WTC11 (cell line): ENCODE measurements around the gene KCND3.

Source experiments
- CTCF ChIP-seq: fragments of 200-600 bp; IDR thresholded peaks from 2 replicates; pipeline ENCODE4 v1.8.0; 2022; ENCODE audit warnings: antibody characterized with exemption
- ESRRA ChIP-seq: sonication (generic); formaldehyde crosslinking; IDR thresholded peaks from 2 replicates; pipeline ENCODE4 v1.8.1; 2022; ENCODE audit warnings: mild to moderate bottlenecking, missing genetic modification reagents, borderline replicate concordance
- IRF2 ChIP-seq: sonication (generic); formaldehyde crosslinking; IDR thresholded peaks from 2 replicates; pipeline ENCODE4 v1.8.0; 2022; ENCODE audit warnings: low read depth, missing genetic modification reagents, borderline replicate concordance
- PRDM15 ChIP-seq: sonication (generic); formaldehyde crosslinking; IDR thresholded peaks from 2 replicates; pipeline ENCODE4 v1.8.0; 2022; ENCODE audit warnings: missing genetic modification reagents
- RELA ChIP-seq: sonication (generic); formaldehyde crosslinking; IDR thresholded peaks from 2 replicates; pipeline ENCODE4 v1.8.1; 2022; ENCODE audit warnings: missing genetic modification reagents, mild to moderate bottlenecking, borderline replicate concordance
- SMAD3 ChIP-seq: sonication (generic); formaldehyde crosslinking; IDR thresholded peaks from 2 replicates; pipeline ENCODE4 v1.8.0; 2022; ENCODE audit warnings: missing genetic modification reagents, mild to moderate bottlenecking, borderline replicate concordance
- SMAD4 ChIP-seq: sonication (generic); formaldehyde crosslinking; IDR thresholded peaks from 2 replicates; pipeline ENCODE4 v1.8.0; 2022; ENCODE audit warnings: mild to moderate bottlenecking, missing genetic modification reagents

GRCh38 chr1:111908011-111908621, 81.4 kb downstream of the KCND3 start:
- TF ChIP-seq SMAD3 (CRISPR knock-in tag) (no peak), RELA (CRISPR knock-in tag) (no peak), CTCF (no peak), PRDM15 (CRISPR knock-in tag) (no peak), ESRRA (no peak), IRF2 (CRISPR knock-in tag) (no peak), SMAD4 (CRISPR knock-in tag) (no peak)
